K562 (cell line): ENCODE data around the gene CMBL. TPM values are rescaled to one million over a fixed set of nuclear protein-coding genes. Genes with fewer than 3 reads are reported as not detected.

Source experiments
- ATAC-seq: fragments of 200-7000 bp; cut with Tn5 transposase; 3 replicates; pipeline ENCODE4 v1.9.1; 2020; ENCODE audit warnings: moderate library complexity
- BruUV-seq: library from RNA; stranded (reverse); fragments of 400-500 nt; replicated peaks from 2 replicates; lab custom pipeline; 2021; lab: Mats Ljungman, UMichigan
- CTCF ChIA-PET: fragments of 300-600 bp; formaldehyde crosslinking; extraction: SDS; loops from one replicate; lab custom pipeline; 2021; ENCODE audit warnings: low intra/inter-chr PET ratio; lab: Yijun Ruan, JAX
- POLR2A ChIA-PET: fragments of 300-600, 350-650 bp; sonication (Branson Sonifier 250); formaldehyde crosslinking; extraction: SDS; loops from one replicate; lab custom pipeline; 2021; ENCODE audit warnings: antibody characterized with exemption, inconsistent platforms; lab: Yijun Ruan, JAX
- DNase-seq, 4 experiments: peaks; one replicate each; pipeline versions ENCODE4 v3.0.0 to v3.0.0-alpha.2; 2011 to 2018; ENCODE audit warnings: low spot score in 3 of 4, mixed read lengths in 3 of 4; ENCODE audit errors: extremely low read depth in 1 of 4
- FAIRE-seq: peaks from 2 replicates; lab custom pipeline; 2011; peaks lifted over from hg19 to GRCh38; lab: Jason Lieb, UNC
- H2AFZ ChIP-seq: 2 replicates; pipeline ENCODE4 v1.6.0; 2011; ENCODE audit warnings: low read depth, low read length, control low read depth, inconsistent platforms
- H3K27ac ChIP-seq: fragments of 200-600 bp; 3 replicates; pipeline ENCODE4 v1.8.0; 2011; ENCODE audit warnings: low read depth, mild to moderate bottlenecking, control low read depth, inconsistent platforms, low read length, moderate library complexity, mixed read lengths; ENCODE audit errors: extremely low read depth
- H3K27me3 ChIP-seq, 2 experiments: fragments of 300-600 bp in 1 of 2; 2 replicates in 1 of 2; 3 replicates in 1 of 2; pipeline versions ENCODE4 v1.6.0 to v1.8.0; 2011; ENCODE audit warnings: inconsistent platforms in 2 of 2, low read length in 2 of 2, mild to moderate bottlenecking in 1 of 2, mixed read lengths in 1 of 2, moderate library complexity in 1 of 2; ENCODE audit not compliant: control insufficient read depth in 2 of 2, insufficient read depth in 2 of 2
- H3K36me3 ChIP-seq: fragments of 300-600 bp; 3 replicates; pipeline ENCODE4 v1.8.0; 2011; ENCODE audit warnings: mild to moderate bottlenecking, low read length, inconsistent platforms; ENCODE audit not compliant: control insufficient read depth, insufficient read depth
- H3K4me1 ChIP-seq, 2 experiments: fragments of 200-600 bp in 1 of 2; replicated peaks in 1 of 2; 2 replicates in 1 of 2; 3 replicates in 1 of 2; pipeline versions ENCODE4 v1.5.1 to v1.8.0; 2011; ENCODE audit warnings: inconsistent platforms in 2 of 2, low read length in 2 of 2, mild to moderate bottlenecking in 1 of 2, mixed read lengths in 1 of 2, moderate library complexity in 1 of 2; ENCODE audit not compliant: control insufficient read depth in 2 of 2, insufficient read depth in 2 of 2
- H3K4me2 ChIP-seq: 2 replicates; pipeline ENCODE4 v1.6.1; 2011; ENCODE audit warnings: low read length, control low read depth, inconsistent platforms, mixed read lengths; ENCODE audit not compliant: insufficient read depth
- H3K4me3 ChIP-seq: fragments of 200-600 bp; sonication (generic), shearing (Covaris generic); 2 replicates; pipeline ENCODE4 v1.5.1; 2016; ENCODE audit warnings: control low read depth, inconsistent platforms
- H3K79me2 ChIP-seq: fragments of 200-600 bp; 3 replicates; pipeline ENCODE4 v1.8.0; 2011; ENCODE audit warnings: low read length, inconsistent platforms; ENCODE audit not compliant: control insufficient read depth, insufficient read depth
- H3K9ac ChIP-seq, 2 experiments: 2 replicates each; pipeline versions ENCODE4 v1.6.0 to v1.6.1; 2011; ENCODE audit warnings: low read depth in 2 of 2, low read length in 2 of 2, control low read depth in 1 of 2, inconsistent platforms in 1 of 2, mild to moderate bottlenecking in 1 of 2, mixed read lengths in 1 of 2; ENCODE audit not compliant: insufficient read depth in 1 of 2
- H3K9me1 ChIP-seq: one replicate; pipeline ENCODE4 v1.6.0; 2011; ENCODE audit warnings: inconsistent platforms, mild to moderate bottlenecking, low read length, moderate library complexity; ENCODE audit not compliant: control insufficient read depth, insufficient read depth
- H3K9me3 ChIP-seq: replicated peaks from 2 replicates; pipeline ENCODE4 v1.5.1; 2011; ENCODE audit warnings: low read depth, low read length, inconsistent platforms; ENCODE audit not compliant: control insufficient read depth, insufficient read depth
- H4K20me1 ChIP-seq: replicated peaks from 2 replicates; pipeline ENCODE4 v1.6.1; 2011; ENCODE audit warnings: low read length, inconsistent platforms, mixed read lengths; ENCODE audit not compliant: control insufficient read depth, insufficient read depth
- CBFA2T3 ChIP-seq: fragments of 450-650 bp; IDR thresholded peaks from 2 replicates; pipeline ENCODE4 v1.6.1; 2017
- GABPA ChIP-seq: fragments of 200-800 bp; sonication (Bioruptor generic); conservative IDR thresholded peaks from 2 replicates; pipeline ENCODE4 v1.6.1; 2016; ENCODE audit warnings: low read depth, missing genetic modification characterization, missing compliant biosample characterization
- KDM2B ChIP-seq: fragments of 250-450 bp; sonication (Bioruptor Pico); IDR thresholded peaks from 2 replicates; pipeline ENCODE4 v1.8.0; 2021; ENCODE audit warnings: mild to moderate bottlenecking, moderate library complexity
- MAFK ChIP-seq: IDR thresholded peaks from 2 replicates; pipeline ENCODE4 v1.6.1; 2011; ENCODE audit warnings: low read length, improper control_type of control experiment
- MYC ChIP-seq, 2 experiments: fragments of 250-450 bp in 1 of 2; sonication (Bioruptor Pico) in 1 of 2; IDR thresholded peaks; 2 replicates each; pipeline versions ENCODE4 v1.5.1 to v1.6.1; 2012 to 2021; ENCODE audit warnings: low read depth in 2 of 2, borderline replicate concordance in 1 of 2, improper control_type of control experiment in 1 of 2, low read length in 1 of 2, mild to moderate bottlenecking in 1 of 2, moderate library complexity in 1 of 2
- PHF8 ChIP-seq: fragments of 200-600 bp; sonication (generic); IDR thresholded peaks from 2 replicates; pipeline ENCODE4 v1.6.1; 2012; ENCODE audit warnings: mixed run types, mild to moderate bottlenecking, inconsistent platforms, low read length, moderate library complexity, borderline replicate concordance
- PPARD ChIP-seq: fragments of 250-450 bp; sonication (Bioruptor Pico); IDR thresholded peaks from 2 replicates; pipeline ENCODE4 v1.8.0; 2022; ENCODE audit warnings: inconsistent platforms, mild to moderate bottlenecking, moderate library complexity
- PTRF ChIP-seq: fragments of 450-650 bp; IDR thresholded peaks from 2 replicates; pipeline ENCODE4 v1.6.1; 2016; ENCODE audit warnings: mild to moderate bottlenecking, missing genetic modification characterization, missing compliant biosample characterization
- SMAD2 ChIP-seq: fragments of 150-350 bp; IDR thresholded peaks from 2 replicates; pipeline ENCODE4 v1.6.1; 2014; ENCODE audit warnings: low read depth, mild to moderate bottlenecking, low read length
- SMARCB1 ChIP-seq: IDR thresholded peaks from 2 replicates; pipeline ENCODE4 v1.6.1; 2011; ENCODE audit warnings: improper control_type of control experiment, low read depth; ENCODE audit not compliant: insufficient read length
- TCF3 ChIP-seq: sonication (generic); formaldehyde crosslinking; IDR thresholded peaks from 2 replicates; pipeline ENCODE4 v1.4.0; 2020; ENCODE audit warnings: mild to moderate bottlenecking, missing genetic modification reagents
- ZNF253 ChIP-seq: fragments of 250-450 bp; sonication (Bioruptor Pico); conservative IDR thresholded peaks from 2 replicates; pipeline ENCODE4 v1.6.1; 2021; ENCODE audit warnings: mild to moderate bottlenecking
- WGBS: fragments of 100-300 bp; shearing (Covaris generic); methylation state at CpG from one replicate; pipeline ENCODE4 v1.1.6; 2016; ENCODE audit warnings: low coverage, mixed read lengths; ENCODE audit not compliant: insufficient coverage; ENCODE audit errors: missing lambda C conversion rate; 5-methylcytosine and 5-hydroxymethylcytosine counted together
- in situ Hi-C: fragments of 300-500 bp; cut with MboI; formaldehyde crosslinking; loops from 4 replicates; pipeline ENCODE4 v1.15.0; 2018; ENCODE audit warnings: inconsistent platforms, mixed read lengths
- intact Hi-C: fragments of 100-400 bp; cut with micrococcal nuclease; formaldehyde crosslinking; loops from 2 replicates; pipeline ENCODE4 v1.14.2; 2022
- polyA plus RNA-seq, 8 experiments: library from polyadenylated mRNA; depleted of rRNA in 4 of 8; stranded (reverse) in 5 of 8; unstranded in 3 of 8; fragments of >200 nt; fragmentation: Nextera tagmentation in 2 of 8; fragmentation: Illumina TruSeq in 1 of 8; extraction: Ambion mirVana in 2 of 8; extraction: Trizol in 1 of 8; gene quantifications; 2 replicates each; pipeline versions ENCODE4 v1.2.1 to v1.2.3, GENCODE V29; 2011 to 2014; ENCODE audit warnings: inconsistent platforms in 1 of 8, missing spikeins in 1 of 8
- total RNA-seq, 7 experiments: library from RNA; depleted of rRNA in 6 of 7; stranded (reverse); fragments of >200 nt in 6 of 7; fragmentation: Illumina TruSeq in 2 of 7; extraction: Trizol in 2 of 7; gene quantifications; 2 replicates each; pipeline versions ENCODE4 v1.2.1 to v1.2.3, GENCODE V29; 2011 to 2021; ENCODE audit warnings: low replicate concordance in 1 of 7
- TF ChIP-seq, protein P1 (sequence below): IDR thresholded peaks from 2 replicates; pipeline ENCODE4 v1.6.1; 2014; ENCODE audit warnings: antibody characterized with exemption
- TF ChIP-seq, protein P2 (sequence below), 2 experiments: fragments of 450-650 bp; IDR thresholded peaks; 2 replicates each; pipeline ENCODE4 v1.6.1; 2016

The CMBL gene
- total and polyA plus RNA-seq, 9 of the 15 experiments (the other 6 are each of a cell fraction or from before 2014, with no cell fraction given): 22.6 to 192 (median 71.1) TPM

- Histone ChIP-seq H3K27ac (no peak overlapping the region), H3K9me1 (no peaks in the 10 kb centered on the region), H3K27me3 (no peaks in the 10 kb centered on the region), H2AFZ (no peak overlapping the region), H3K79me2 (no peaks in the 10 kb centered on the region), H4K20me1 (no peaks in the 10 kb centered on the region), H3K4me2 (no peak overlapping the region), H3K9ac (no peak overlapping the region), H3K4me3 (no peak overlapping the region), H3K36me3 (no peaks in the 10 kb centered on the region), H3K4me1 (no peaks in the 10 kb centered on the region; a peak in 3 of 5 replicates), H3K9me3 (no peaks in the 10 kb centered on the region)
- in situ Hi-C loops (no loop called here), intact Hi-C loops (loop anchor here (1.0 kb wide), 1 partner anchor 12 kb away; no protein-coding TSS in a partner anchor)
- no peak for DNase-seq
- TF ChIP-seq ZNF253 (CRISPR knock-in tag) (no peak), KDM2B (CRISPR knock-in tag) (no peak), CBFA2T3 (peak; percentile 16; the same call in 1 of the 2 replicates), SMARCB1 (no peak), PHF8 (no peak), PPARD (CRISPR knock-in tag) (no peak), TCF3 (CRISPR knock-in tag) (peak; percentile 9; the same call in 1 of the 2 replicates), PTRF (no peak), MYC (IDR thresholded peaks at IDR 0.05; ENCODE audit: low read depth, low read length) (no peak), MYC (CRISPR knock-in tag; IDR thresholded peaks at IDR 0.05; ENCODE audit: borderline replicate concordance, low read depth) (no peak), MAFK (no peak), SMAD2 (no peak), GABPA (tag) (no peak)
- TF ChIP-seq, protein P1, sequence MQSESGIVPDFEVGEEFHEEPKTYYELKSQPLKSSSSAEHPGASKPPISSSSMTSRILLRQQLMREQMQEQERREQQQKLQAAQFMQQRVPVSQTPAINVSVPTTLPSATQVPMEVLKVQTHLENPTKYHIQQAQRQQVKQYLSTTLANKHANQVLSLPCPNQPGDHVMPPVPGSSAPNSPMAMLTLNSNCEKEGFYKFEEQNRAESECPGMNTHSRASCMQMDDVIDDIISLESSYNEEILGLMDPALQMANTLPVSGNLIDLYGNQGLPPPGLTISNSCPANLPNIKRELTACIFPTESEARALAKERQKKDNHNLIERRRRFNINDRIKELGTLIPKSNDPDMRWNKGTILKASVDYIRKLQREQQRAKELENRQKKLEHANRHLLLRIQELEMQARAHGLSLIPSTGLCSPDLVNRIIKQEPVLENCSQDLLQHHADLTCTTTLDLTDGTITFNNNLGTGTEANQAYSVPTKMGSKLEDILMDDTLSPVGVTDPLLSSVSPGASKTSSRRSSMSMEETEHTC: no peak
- TF ChIP-seq, protein P2, sequence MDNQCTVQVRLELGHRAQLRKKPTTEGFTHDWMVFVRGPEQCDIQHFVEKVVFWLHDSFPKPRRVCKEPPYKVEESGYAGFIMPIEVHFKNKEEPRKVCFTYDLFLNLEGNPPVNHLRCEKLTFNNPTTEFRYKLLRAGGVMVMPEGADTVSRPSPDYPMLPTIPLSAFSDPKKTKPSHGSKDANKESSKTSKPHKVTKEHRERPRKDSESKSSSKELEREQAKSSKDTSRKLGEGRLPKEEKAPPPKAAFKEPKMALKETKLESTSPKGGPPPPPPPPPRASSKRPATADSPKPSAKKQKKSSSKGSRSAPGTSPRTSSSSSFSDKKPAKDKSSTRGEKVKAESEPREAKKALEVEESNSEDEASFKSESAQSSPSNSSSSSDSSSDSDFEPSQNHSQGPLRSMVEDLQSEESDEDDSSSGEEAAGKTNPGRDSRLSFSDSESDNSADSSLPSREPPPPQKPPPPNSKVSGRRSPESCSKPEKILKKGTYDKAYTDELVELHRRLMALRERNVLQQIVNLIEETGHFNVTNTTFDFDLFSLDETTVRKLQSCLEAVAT (IDR thresholded peaks at IDR 0.05): no peak
- ChIA-PET POLR2A (interaction anchor here (1.9 to 4.6 kb wide), 2 partner anchors 9 to 14 kb away, joined by 7 to 17 read pairs; partner anchors contain the start of gene MARCHF6), CTCF (no interaction called here)
- peak; percentile 16; the same call in 2 of the 3 replicates for ATAC-seq
- BruUV-seq: no TSS peak
- no peak for FAIRE-seq
- WGBS: 31% methylated on average over 3 of the region's 3 CpGs
Measured at GRCh38 chr5:10339958-10340357, 32.3 kb upstream of the CMBL start.
